Esophagus muscularis mucosa (tissue), 4 donors: Measurements from ENCODE around the gene ANK3.

ENCODE experiments used
- CTCF ChIP-seq, 3 experiments: fragments of 200-600 bp in 2 of 3; fragments of 450-650 bp in 1 of 3; sonication (generic) in 2 of 3; IDR thresholded peaks; one replicate each; pipeline ENCODE4 v1.5.1; 2017 to 2019; ENCODE audit warnings: antibody characterized with exemption in 3 of 3, mild to moderate bottlenecking in 2 of 3, moderate library complexity in 1 of 3
- EP300 ChIP-seq: sonication (generic); formaldehyde crosslinking; IDR thresholded peaks from one replicate; pipeline ENCODE4 v1.6.1; 2017; ENCODE audit warnings: antibody characterized with exemption
- POLR2A ChIP-seq: fragments of 450-650 bp; IDR thresholded peaks from one replicate; pipeline ENCODE4 v1.6.1; 2017; ENCODE audit warnings: antibody characterized with exemption, moderate library complexity, mild to moderate bottlenecking, low read depth
- POLR2AphosphoS5 ChIP-seq, 2 donors: sonication (generic); formaldehyde crosslinking; IDR thresholded peaks; one replicate each; pipeline ENCODE4 v1.6.1; 2017; ENCODE audit warnings: antibody characterized with exemption in 2 of 2

GRCh38 chr10:60369547-60369930, 20.1 kb downstream of the ANK3 start:
- TF ChIP-seq CTCF (IDR thresholded peaks at IDR 0.05) (no peak), POLR2AphosphoS5 (IDR thresholded peaks at IDR 0.05) (no peak), EP300 (no peak), POLR2A (no peak)
